H9 (cell line): ENCODE results near the gene SLCO1B1. TPM values are rescaled to one million over a fixed set of nuclear protein-coding genes. Genes with fewer than 3 reads are reported as not detected.

Source experiments
- DNase-seq: peaks from one replicate; pipeline ENCODE4 v3.0.0-alpha.2; 2017
- H2AFZ ChIP-seq: one replicate; pipeline ENCODE4 v1.6.1; 2013; ENCODE audit warnings: mild to moderate bottlenecking, low read length, control low read depth, moderate library complexity
- H2AK5ac ChIP-seq: 2 replicates; pipeline ENCODE4 v1.6.1; 2013; ENCODE audit warnings: low read length, control low read depth, mixed read lengths; ENCODE audit not compliant: insufficient read length
- H2BK120ac ChIP-seq: one replicate; pipeline ENCODE4 v1.6.1; 2013; ENCODE audit warnings: low read depth, mild to moderate bottlenecking, low read length, control low read depth, inconsistent platforms; ENCODE audit not compliant: poor library complexity, severe bottlenecking
- H2BK12ac ChIP-seq: 2 replicates; pipeline ENCODE4 v1.6.1; 2013; ENCODE audit warnings: low read length, control low read depth, mixed read lengths, low read depth; ENCODE audit not compliant: insufficient read length
- H2BK15ac ChIP-seq: 2 replicates; pipeline ENCODE4 v1.6.1; 2013; ENCODE audit warnings: low read depth, low read length, control low read depth
- H2BK20ac ChIP-seq: one replicate; pipeline ENCODE4 v1.6.1; 2013; ENCODE audit warnings: low read depth, mild to moderate bottlenecking, low read length, control low read depth, inconsistent platforms; ENCODE audit not compliant: poor library complexity, severe bottlenecking
- H2BK5ac ChIP-seq: 2 replicates; pipeline ENCODE4 v1.6.1; 2013; ENCODE audit warnings: low read length, control low read depth, mixed read lengths; ENCODE audit not compliant: insufficient read length
- H3K14ac ChIP-seq: 2 replicates; pipeline ENCODE4 v1.6.1; 2013; ENCODE audit warnings: low read length, control low read depth; ENCODE audit not compliant: insufficient read depth
- H3K18ac ChIP-seq: 2 replicates; pipeline ENCODE4 v1.6.1; 2013; ENCODE audit warnings: low read depth, mild to moderate bottlenecking, mixed read lengths, low read length, control low read depth; ENCODE audit not compliant: insufficient read length
- H3K23ac ChIP-seq: 2 replicates; pipeline ENCODE4 v1.6.1; 2013; ENCODE audit warnings: low read length, control low read depth, mixed read lengths, low read depth; ENCODE audit not compliant: insufficient read length
- H3K23me2 ChIP-seq: 2 replicates; pipeline ENCODE4 v1.6.1; 2013; ENCODE audit warnings: low read depth, mild to moderate bottlenecking, mixed read lengths, low read length, control low read depth; ENCODE audit not compliant: insufficient read length, poor library complexity, severe bottlenecking
- H3K27ac ChIP-seq: 2 replicates; pipeline ENCODE4 v1.5.1; 2013; ENCODE audit warnings: low read length, control low read depth, mixed read lengths, low read depth; ENCODE audit not compliant: insufficient read length
- H3K27me3 ChIP-seq: 2 replicates; pipeline ENCODE4 v1.6.1; 2013; ENCODE audit warnings: low read length, control low read depth, inconsistent platforms; ENCODE audit not compliant: insufficient read depth
- H3K4ac ChIP-seq: 2 replicates; pipeline ENCODE4 v1.6.1; 2013; ENCODE audit warnings: low read depth, mild to moderate bottlenecking, control low read depth, inconsistent platforms, low read length, moderate library complexity
- H3K4me1 ChIP-seq: 2 replicates; pipeline ENCODE4 v1.6.1; 2013; ENCODE audit warnings: low read length, control low read depth, inconsistent platforms; ENCODE audit not compliant: insufficient read depth
- H3K4me2 ChIP-seq: 2 replicates; pipeline ENCODE4 v1.6.1; 2013; ENCODE audit warnings: low read length, control low read depth, mixed read lengths; ENCODE audit not compliant: insufficient read length, insufficient read depth
- H3K56ac ChIP-seq: 2 replicates; pipeline ENCODE4 v1.6.1; 2013; ENCODE audit warnings: low read depth, mild to moderate bottlenecking, mixed read lengths, low read length, control low read depth; ENCODE audit not compliant: insufficient read length
- H3K79me1 ChIP-seq: 2 replicates; pipeline ENCODE4 v1.6.1; 2013; ENCODE audit warnings: low read depth, mild to moderate bottlenecking, moderate library complexity, low read length, control low read depth, inconsistent platforms; ENCODE audit not compliant: insufficient read depth, poor library complexity, severe bottlenecking
- H3K79me2 ChIP-seq: 2 replicates; pipeline ENCODE4 v1.6.1; 2013; ENCODE audit warnings: low read length, control low read depth, inconsistent platforms; ENCODE audit not compliant: insufficient read depth
- H3K9ac ChIP-seq: 2 replicates; pipeline ENCODE4 v1.6.1; 2013; ENCODE audit warnings: low read length, control low read depth, mixed read lengths; ENCODE audit not compliant: insufficient read length; ENCODE audit errors: extremely low read depth
- H3K9me3 ChIP-seq: one replicate; pipeline ENCODE4 v1.6.1; 2013; ENCODE audit warnings: low read depth, low read length, inconsistent platforms; ENCODE audit not compliant: control insufficient read depth
- H3T11ph ChIP-seq: one replicate; pipeline ENCODE4 v1.6.1; 2013; ENCODE audit warnings: mild to moderate bottlenecking, low read length, control low read depth, inconsistent platforms
- H4K20me1 ChIP-seq: one replicate; pipeline ENCODE4 v1.6.1; 2013; ENCODE audit not compliant: control insufficient read depth, insufficient read length, insufficient read depth
- H4K5ac ChIP-seq: 2 replicates; pipeline ENCODE4 v1.6.1; 2013; ENCODE audit warnings: low read depth, mild to moderate bottlenecking, mixed read lengths, low read length, control low read depth; ENCODE audit not compliant: insufficient read length
- H4K8ac ChIP-seq: replicated peaks from 2 replicates; pipeline ENCODE4 v1.6.1; 2013; ENCODE audit warnings: low read length, control low read depth, mixed read lengths, low read depth; ENCODE audit not compliant: insufficient read length
- H4K91ac ChIP-seq: 2 replicates; pipeline ENCODE4 v1.6.1; 2013; ENCODE audit warnings: low read depth, mild to moderate bottlenecking, moderate library complexity, mixed read lengths, low read length, control low read depth; ENCODE audit not compliant: insufficient read length
- H3K27ac Mint-ChIP-seq, 3 experiments: 2 replicates in 2 of 3; 3 replicates in 1 of 3; pipeline ENCODE4 v1.8.0; 2020 to 2021; ENCODE audit warnings: mixed read lengths in 3 of 3, mild to moderate bottlenecking in 1 of 3, moderate library complexity in 1 of 3
- H3K27me3 Mint-ChIP-seq: 2 replicates; pipeline ENCODE4 v1.8.0; 2021; ENCODE audit warnings: low read depth, mild to moderate bottlenecking, moderate library complexity, mixed read lengths
- H3K36me3 Mint-ChIP-seq, 3 experiments: 2 replicates in 2 of 3; 3 replicates in 1 of 3; pipeline ENCODE4 v1.8.0; 2020 to 2021; ENCODE audit warnings: low read depth in 3 of 3, mixed read lengths in 3 of 3; ENCODE audit not compliant: insufficient read depth in 1 of 3
- H3K4me1 Mint-ChIP-seq, 2 experiments: 2 replicates each; pipeline ENCODE4 v1.8.0; 2020; ENCODE audit warnings: mixed read lengths in 2 of 2
- H3K4me3 Mint-ChIP-seq, 2 experiments: 2 replicates in 1 of 2; 3 replicates in 1 of 2; pipeline ENCODE4 v1.8.0; 2020 to 2021; ENCODE audit warnings: mild to moderate bottlenecking in 2 of 2, mixed read lengths in 2 of 2, moderate library complexity in 1 of 2
- H3K9me3 Mint-ChIP-seq, 2 experiments: 2 replicates in 1 of 2; 3 replicates in 1 of 2; pipeline ENCODE4 v1.8.0; 2020; ENCODE audit warnings: mild to moderate bottlenecking in 2 of 2, mixed read lengths in 2 of 2, moderate library complexity in 1 of 2
- CTCF ChIP-seq: fragments of 200-600 bp; sonication (generic); conservative IDR thresholded peaks from 3 replicates; pipeline ENCODE4 v1.8.0; 2021; ENCODE audit warnings: antibody characterized with exemption, mild to moderate bottlenecking
- total RNA-seq: library from RNA; stranded (reverse); gene quantifications from 2 replicates; pipeline ENCODE4 v1.2.1, GENCODE V29; 2021

The SLCO1B1 gene
- total RNA-seq, 1 experiment from 2014 or later: 0.09 TPM

- no peaks in the 10 kb centered on the region for H3K27me3 Mint-ChIP-seq
- Histone ChIP-seq H4K20me1 (no peaks in the 10 kb centered on the region), H2BK120ac (no peak overlapping the region), H3K23ac (no peak overlapping the region), H3K4me1 (no peaks in the 10 kb centered on the region), H4K5ac (no peak overlapping the region), H3K14ac (no peak overlapping the region), H2AK5ac (no peak overlapping the region), H2BK20ac (no peak overlapping the region), H3K27ac (no peak overlapping the region), H4K91ac (no peak overlapping the region), H3K4me2 (no peak overlapping the region), H3K56ac (no peak overlapping the region), H4K8ac (no peak overlapping the region), H3K9ac (no peak overlapping the region), H2BK5ac (no peak overlapping the region), H2AFZ (no peak overlapping the region), H3K9me3 (no peaks in the 10 kb centered on the region), H2BK15ac (no peak overlapping the region), H2BK12ac (no peak overlapping the region), H3K4ac (no peak overlapping the region), H3K18ac (no peak overlapping the region), H3K23me2 (no peaks in the 10 kb centered on the region), H3T11ph (no peak overlapping the region), H3K79me2 (no peaks in the 10 kb centered on the region), H3K79me1 (no peaks in the 10 kb centered on the region), H3K27me3 (no peaks in the 10 kb centered on the region)
- 0 out of 4 replicates have a peak, but pooled peaks cover 0 to 2% of the 10 kb centered on the region in 2 experiments for H3K4me1 Mint-ChIP-seq
- no peak overlapping the region for H3K27ac Mint-ChIP-seq
- H3K4me3 Mint-ChIP-seq: no peak overlapping the region
- DNase-seq: no peak
- TF ChIP-seq CTCF: no peak
- no peaks in the 10 kb centered on the region for H3K36me3 Mint-ChIP-seq
- H3K9me3 Mint-ChIP-seq: no peaks in the 10 kb centered on the region
These were observed 90.8 kb downstream of the SLCO1B1 start for GRCh38 chr12:21221778-21222177.
